DOHH2 (cell line): ENCODE data around the gene UBE2V1.

Source experiments
- CTCF ChIP-seq: fragments of 200-600 bp; sonication (generic); IDR thresholded peaks from one replicate; pipeline ENCODE4 v1.5.1; 2014; ENCODE audit warnings: antibody characterized with exemption, mild to moderate bottlenecking, low read depth, low read length; ENCODE audit not compliant: poor library complexity, severe bottlenecking
- EZH2phosphoT487 ChIP-seq: fragments of 200-600 bp; sonication (generic); IDR thresholded peaks from 2 replicates; pipeline ENCODE4 v1.6.1; 2017; ENCODE audit warnings: borderline replicate concordance, mild to moderate bottlenecking, antibody characterized with exemption, low read length, moderate library complexity, mixed read lengths

DNA sequence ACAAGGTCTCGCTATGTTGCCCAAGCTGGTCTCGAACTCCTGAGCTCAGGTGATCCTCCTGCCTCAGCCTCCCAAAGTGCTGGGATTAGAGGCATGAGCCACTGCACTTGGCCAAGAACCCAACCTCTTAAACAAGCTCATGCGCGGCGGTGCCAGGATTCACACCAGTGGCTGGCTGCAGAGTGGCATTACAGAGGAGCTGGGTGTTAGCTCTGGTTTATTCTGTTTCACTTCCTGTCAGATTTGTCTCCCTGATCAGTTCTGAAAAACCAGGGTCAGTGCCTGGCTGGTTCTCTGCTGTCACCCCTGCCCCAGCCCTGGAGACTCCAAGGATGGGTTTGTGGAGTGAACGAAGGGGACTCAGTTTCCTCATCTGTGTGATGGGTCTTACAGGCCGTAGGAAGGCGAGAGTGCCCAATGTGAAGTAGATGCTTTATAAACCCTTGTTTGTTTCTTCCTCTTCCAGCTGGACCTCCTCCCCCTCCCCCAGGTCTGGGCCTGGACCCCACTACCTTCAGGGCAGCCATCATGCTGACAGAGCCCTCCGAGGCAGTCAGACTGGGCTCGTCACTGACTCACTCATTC is 63.4 kb downstream of the UBE2V1 start:
- TF ChIP-seq CTCF (no peak), EZH2phosphoT487 (no peak)
